NB4 (cell line): ENCODE results near the gene AHRR.

ENCODE experiments used
- DNase-seq: peaks from one replicate; pipeline ENCODE4 v3.0.0; 2010; ENCODE audit warnings: low read depth
- H3K4me3 ChIP-seq: one replicate; pipeline ENCODE4 v1.5.1; 2011; ENCODE audit warnings: mild to moderate bottlenecking, low read depth, low read length, moderate library complexity
- CTCF ChIP-seq: IDR thresholded peaks from one replicate; pipeline ENCODE4 v1.5.1; 2012; ENCODE audit warnings: low read depth, low read length
- MAX ChIP-seq: IDR thresholded peaks from 2 replicates; pipeline ENCODE4 v1.6.1; 2011; ENCODE audit warnings: low read depth, low read length
- MYC ChIP-seq: IDR thresholded peaks from 2 replicates; pipeline ENCODE4 v1.6.1; 2011; ENCODE audit warnings: low read depth, low read length
- POLR2A ChIP-seq: IDR thresholded peaks from 2 replicates; pipeline ENCODE4 v1.6.1; 2011; ENCODE audit warnings: mild to moderate bottlenecking; ENCODE audit not compliant: insufficient read length; ENCODE audit errors: extremely low read depth

The AHRR gene

GRCh38 chr5:342501-343460, 21.3 kb downstream of the AHRR start:
- H3K4me3 ChIP-seq = peak overlapping the region; percentile 1
- peak; percentile 73 for DNase-seq
- no peak for TF ChIP-seq CTCF
- 0 out of 2 replicates have a peak, but pooled peaks have one; percentile 46 for TF ChIP-seq MAX
- peak; percentile 43 for TF ChIP-seq MYC
- TF ChIP-seq POLR2A = no peak

GRCh38 chr5:343461-344401, 22.2 kb downstream of the AHRR start:
- TF ChIP-seq POLR2A = peak; percentile 23
- peak; percentile 61; the same call in 1 of the 2 replicates for TF ChIP-seq MAX
- no peak for TF ChIP-seq CTCF
- H3K4me3 ChIP-seq = peak overlapping the region; percentile 40
- DNase-seq = peak; percentile 85

- TF ChIP-seq MYC = no peak
- peak overlapping the region; percentile 34 for H3K4me3 ChIP-seq
- no peak for DNase-seq
Measured at GRCh38 chr5:344668-345067, 23.2 kb downstream of the AHRR start.

- DNase-seq = peak; percentile 22
- no peak overlapping the region for H3K4me3 ChIP-seq
- TF ChIP-seq MYC (no peak), CTCF (no peak), MAX (no peak), POLR2A (no peak)
Measured at GRCh38 chr5:345404-346195, 24.1 kb downstream of the AHRR start.

GRCh38 chr5:346229-346935, 24.9 kb downstream of the AHRR start:
- peak; percentile 24 for DNase-seq
- no peak for TF ChIP-seq POLR2A
- H3K4me3 ChIP-seq = no peak overlapping the region

- TF ChIP-seq MYC (no peak), MAX (no peak), POLR2A (no peak), CTCF (no peak)
Measured at GRCh38 chr5:347712-348284, 26.3 kb downstream of the AHRR start.

More at GRCh38 chr5:347712-348284, 26.3 kb downstream of the AHRR start:
- no peak overlapping the region for H3K4me3 ChIP-seq
- no peak for DNase-seq
